ENCODE results near the gene DDAH1. TPM values are rescaled to one million over a fixed set of nuclear protein-coding genes. Genes with fewer than 3 reads are reported as not detected.

Gene DDAH1
- polyA plus RNA-seq, 5 donors: 74.1 to 103 (median 94.3) TPM

DNA sequence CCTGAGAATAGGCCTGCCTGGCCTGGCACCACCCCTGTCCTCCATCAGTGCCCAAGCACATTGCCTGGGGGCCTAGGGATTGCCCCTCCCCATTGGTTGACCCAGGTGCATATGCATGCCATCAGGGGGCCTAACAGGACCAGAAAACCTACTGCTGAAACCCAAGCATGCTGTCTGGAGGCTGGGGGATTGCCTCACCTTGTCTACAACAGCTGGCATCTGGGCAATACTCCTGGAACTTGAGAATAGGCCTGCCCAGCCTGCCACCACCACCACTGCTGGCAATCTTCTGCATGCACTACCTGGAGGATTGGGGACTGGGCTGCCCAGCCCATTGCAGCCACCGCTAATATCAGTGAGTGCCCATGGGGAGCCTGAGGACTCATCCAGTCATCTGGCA, 132.4 kb downstream of the DDAH1 start:
- no peak for DNase-seq

DNA sequence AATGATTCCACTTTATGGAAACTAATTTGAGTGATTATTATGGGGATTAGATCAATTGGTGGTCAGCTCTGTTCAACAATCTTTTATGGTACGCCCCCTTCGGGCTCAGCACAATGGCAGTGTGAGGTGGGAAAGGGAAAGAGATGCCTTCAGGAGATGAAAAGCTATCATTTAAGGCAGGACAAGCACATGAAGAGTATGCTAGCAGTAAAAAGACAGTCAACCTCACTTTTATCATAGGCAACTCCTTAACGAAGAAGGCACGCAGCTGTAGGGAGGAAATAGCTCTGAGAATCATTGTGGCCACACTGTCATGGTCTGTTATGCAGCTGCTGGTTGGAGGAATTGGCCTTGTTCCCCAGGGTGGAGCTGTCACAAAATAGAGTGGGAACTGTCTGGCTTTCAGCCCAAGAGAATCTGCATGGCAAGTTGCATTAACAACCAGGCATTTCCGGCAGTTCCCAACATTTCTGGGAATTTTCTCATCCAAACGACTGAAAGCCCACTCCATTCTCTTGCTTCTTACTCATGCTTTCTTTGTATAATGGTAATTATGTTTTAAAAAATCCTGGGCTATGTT, 134.2 kb downstream of the DDAH1 start:
- DNase-seq: peak; percentile 76 to 78

GRCh38 chr1:85330214-85330631, 134.7 kb downstream of the DDAH1 start:
- no peak for DNase-seq

- DNase-seq: no peak
Observed at GRCh38 chr1:85328713-85329397, 136.1 kb downstream of the DDAH1 start.

DNA sequence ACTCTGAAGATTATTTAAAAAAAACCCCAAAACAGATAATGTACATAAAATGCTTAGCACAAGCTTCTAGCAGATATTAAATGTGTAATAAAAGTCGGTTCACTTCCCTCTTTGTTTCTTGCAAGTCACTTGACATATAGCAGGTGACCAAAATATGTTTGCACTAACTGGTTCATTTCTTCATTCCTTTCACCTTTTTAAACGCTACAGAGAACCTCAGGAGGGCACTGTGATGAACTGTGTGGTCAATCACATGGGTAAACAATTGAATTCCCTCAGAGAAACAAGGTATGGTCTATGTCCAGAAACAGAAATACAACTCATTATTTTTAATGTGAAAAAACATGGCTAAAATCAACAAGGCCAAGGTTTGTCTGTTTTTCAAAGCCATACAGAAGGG, 137.2 kb downstream of the DDAH1 start:
- no peak for DNase-seq

- no peak for DNase-seq
Observed at GRCh38 chr1:85326851-85327250, 138.1 kb downstream of the DDAH1 start.

GRCh38 chr1:85326336-85326735, 138.6 kb downstream of the DDAH1 start:
- DNase-seq: no peak

- no peak for DNase-seq
Observed at GRCh38 chr1:85325920-85326319, 139.0 kb downstream of the DDAH1 start.

DNA sequence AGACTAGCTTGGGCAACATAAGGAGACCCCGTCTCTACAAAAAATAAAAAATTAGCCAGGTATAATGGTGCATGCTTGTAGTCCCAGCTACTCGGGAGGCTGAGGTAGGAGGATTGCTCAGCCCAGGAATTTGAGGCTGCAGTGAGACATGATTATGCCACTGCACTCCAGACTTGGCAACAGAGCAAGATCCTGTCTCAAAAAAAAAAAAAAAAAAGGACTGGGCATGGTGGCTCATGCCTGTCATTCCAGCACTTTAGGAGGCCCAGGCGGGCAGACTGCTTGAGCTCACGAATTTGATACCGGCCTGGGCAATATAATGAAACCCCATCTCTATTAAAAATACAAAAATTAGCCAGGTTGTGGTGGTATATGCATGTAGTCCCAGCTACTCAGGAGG, 141.2 kb downstream of the DDAH1 start:
- no peak for DNase-seq

GRCh38 chr1:85322655-85323054, 142.3 kb downstream of the DDAH1 start:
- DNase-seq: no peak

DNA sequence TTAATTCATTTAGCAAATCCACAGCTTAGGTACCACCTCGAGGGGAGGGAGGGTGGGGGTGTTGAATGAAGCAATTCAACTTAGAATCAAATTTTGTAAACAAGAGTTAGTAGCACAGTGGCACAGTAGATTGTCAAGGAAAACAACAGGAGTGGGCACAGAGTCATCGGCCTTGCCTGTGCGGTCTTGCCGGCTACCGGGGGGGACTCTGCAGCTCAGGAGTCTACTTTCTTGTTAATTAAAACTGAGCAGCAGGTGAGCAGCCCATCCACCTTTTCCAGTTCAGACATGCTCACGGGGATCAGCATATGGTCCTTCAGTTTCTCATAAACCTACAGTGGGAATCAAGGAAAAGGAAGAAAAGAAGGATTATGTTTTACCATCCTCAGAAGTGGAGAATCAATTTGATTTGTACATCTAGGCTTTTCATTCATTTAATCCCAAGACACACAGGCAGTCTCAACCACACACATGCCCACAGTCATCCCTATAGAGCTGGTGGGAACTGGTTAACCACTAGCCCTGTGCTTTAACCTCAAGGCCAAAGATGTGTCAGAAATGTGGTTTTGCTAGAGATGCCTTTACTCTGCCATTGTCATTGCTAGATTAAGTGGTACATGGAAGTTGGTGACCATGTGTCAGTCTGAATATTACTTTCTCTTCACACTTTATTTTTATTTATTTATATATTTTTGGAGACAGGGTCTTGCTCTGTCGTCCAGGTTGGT, 143.6 kb downstream of the DDAH1 start:
- no peak for DNase-seq

DNA sequence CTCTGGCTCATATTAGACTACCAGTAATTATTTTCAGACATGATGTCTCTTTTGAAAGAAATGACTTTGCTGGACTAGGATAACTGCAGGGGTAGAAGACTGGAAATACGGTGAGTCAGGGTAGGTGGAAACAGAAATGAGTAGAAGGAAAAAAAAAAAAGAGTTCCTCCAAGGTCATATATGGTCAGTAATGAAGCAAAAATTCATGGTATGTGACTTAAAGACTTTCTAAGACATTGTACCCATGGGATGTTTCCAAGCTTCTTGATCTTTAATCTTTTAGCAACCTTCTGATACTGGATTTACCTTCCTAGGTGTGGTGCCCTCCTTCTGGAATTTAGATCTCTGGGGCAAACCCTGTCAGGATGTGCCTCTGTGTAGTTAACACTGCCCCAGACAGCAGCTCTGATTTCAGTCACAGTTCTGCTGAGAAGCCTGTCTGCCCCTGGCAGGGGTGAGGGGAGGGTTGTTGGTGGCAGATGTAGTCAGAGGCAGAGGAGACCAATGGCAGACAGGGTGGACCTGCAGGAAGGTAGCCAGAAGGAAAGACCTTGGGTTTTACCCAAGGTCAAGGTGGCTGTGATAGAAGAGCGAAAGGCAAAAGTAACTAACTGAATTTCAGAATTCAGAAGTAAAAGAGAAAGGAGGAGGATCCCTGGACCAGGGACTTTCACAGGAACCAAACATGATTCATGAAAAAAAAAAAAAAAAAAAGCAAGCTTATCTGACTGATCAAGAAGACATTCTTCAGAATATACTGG, 144.4 kb downstream of the DDAH1 start:
- DNase-seq: no peak

DNA sequence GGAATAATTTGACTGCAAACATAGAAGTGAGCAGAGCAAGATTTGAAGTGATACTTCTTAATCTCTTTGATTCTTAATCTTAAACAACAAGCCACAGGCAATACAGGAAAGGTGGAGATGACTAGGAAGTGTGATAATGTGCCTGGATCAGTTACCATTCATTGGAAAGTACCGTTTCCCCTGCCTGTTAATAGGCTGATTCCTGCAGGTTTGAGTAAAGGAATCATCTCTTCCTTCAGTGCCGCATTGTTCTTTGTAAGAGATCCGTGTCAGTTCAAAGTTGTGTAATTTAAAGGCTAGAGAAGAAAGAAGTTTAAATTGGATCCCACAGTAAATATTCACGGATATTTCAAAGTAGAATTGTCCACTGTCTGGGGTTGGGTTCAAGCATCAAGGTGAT, 145.0 kb downstream of the DDAH1 start:
- DNase-seq: no peak

DNA sequence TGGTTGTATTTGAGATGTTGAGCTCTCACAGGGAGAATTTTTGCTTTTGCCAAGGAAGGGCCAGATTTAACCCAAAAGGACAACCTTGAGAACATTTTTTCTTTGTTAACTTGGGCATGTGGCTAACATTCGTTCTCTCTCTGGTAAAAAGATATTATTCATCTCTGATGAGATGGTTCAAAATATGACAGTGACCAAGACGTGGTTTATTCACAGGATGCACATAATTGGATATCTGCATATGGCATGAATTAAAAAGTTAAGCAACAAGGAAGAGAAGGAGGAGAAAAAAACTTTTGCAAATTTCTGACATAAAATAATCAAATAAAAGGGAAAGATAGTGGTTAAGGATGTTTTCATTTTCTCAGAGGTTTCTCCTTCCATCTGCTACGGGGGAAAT, 145.5 kb downstream of the DDAH1 start:
- no peak for DNase-seq

DNA sequence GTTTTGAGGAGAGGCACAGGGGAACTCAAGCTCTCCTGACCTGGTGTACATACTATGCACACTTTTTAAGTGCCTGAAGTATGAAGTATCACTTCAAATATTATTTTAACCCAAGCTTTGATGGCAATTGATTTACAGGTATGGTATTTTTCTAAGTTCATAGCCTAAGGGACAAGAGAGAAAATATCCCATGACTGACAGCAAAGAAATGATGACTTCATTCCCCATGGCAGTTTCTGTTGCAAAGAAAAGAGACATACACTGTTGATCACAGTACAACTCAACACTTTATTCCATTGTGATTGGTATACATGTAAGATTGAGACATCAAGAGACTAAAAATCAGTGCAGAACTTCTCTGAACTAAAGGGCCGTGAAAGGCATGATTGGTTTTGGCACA, 146.7 kb downstream of the DDAH1 start:
- DNase-seq: no peak

GRCh38 chr1:85317560-85317959, 147.4 kb downstream of the DDAH1 start:
- peak in 1 of 2 donors; percentile 53 for DNase-seq

DNA sequence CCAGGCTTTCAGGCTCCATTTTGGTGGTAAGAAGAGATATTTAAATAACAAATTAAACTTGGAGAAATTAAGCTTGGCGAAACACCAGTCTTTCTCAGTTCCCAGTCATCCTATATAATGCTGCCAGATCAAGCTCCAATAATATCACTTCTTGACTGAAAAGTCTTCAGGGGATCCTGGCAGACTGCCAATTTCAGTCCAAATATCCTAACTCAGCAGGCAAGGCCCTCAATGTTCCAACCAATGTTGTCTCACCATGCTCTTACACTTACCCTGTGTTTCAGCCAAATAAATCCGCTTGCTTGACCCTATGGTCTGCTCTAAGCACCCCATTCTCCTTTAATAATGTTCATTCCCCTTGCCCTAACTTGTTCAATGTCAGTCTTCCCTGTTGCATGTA, 148.6 kb downstream of the DDAH1 start:
- peak; percentile 75 to 79 for DNase-seq

DNA sequence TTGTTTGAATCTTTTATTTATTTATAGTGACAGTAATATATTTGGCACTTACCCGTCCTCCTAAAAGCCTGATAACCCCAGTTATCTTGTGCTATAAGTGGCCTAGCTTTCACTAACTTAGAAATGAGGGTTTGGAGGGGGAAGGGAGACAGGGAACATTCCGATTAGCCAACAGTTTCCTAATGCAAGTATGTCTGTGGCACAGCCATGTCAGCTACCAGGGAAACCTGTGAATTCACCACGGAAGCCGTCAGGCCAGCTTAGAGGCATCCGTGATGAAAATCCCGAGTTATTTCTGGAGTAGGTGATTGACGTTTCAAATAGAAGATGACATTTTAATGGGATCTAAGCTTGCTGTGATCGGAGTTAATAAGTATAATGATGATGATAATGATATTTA, 149.2 kb downstream of the DDAH1 start:
- peak; percentile 58 to 73 for DNase-seq

GRCh38 chr1:85314726-85315125, 150.2 kb downstream of the DDAH1 start:
- no peak for DNase-seq

GRCh38 chr1:85313888-85314696, 150.9 kb downstream of the DDAH1 start:
- DNase-seq: no peak

DNA sequence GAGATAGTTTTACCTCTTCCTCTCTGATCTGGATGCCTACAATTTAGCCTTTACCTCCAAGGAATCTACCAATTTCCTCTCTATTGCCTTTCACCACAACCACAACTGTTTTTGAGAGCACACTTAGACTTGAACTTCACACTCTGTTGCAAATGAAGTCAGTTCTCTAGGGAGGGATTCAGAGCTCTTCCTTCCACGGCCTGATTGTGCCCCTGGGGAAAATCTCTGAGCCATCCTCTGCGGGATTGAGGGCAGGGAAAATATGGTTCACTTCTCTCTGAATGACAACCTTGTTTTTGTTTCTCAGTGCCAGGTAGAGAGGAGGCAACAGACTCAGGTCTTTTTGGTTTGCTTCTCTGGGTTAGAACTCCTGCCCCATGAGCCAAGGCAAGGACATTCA, 153.1 kb downstream of the DDAH1 start:
- no peak for DNase-seq

All from right lung (tissue), 5 donors.